Activated CD8-positive, alpha-beta memory T cell treated with anti-CD3 and anti-CD28 coated beads, Interleukin-2, amount 50 U/mL, for 1 hour (primary cell): ENCODE results near the gene EEF2K.
"Not testable (repeated sequence)": the region's sequence is repeated elsewhere in the genome, so short reads cannot be mapped to it uniquely, and the experiment has no call there.

Source experiments
- DNase-seq: peaks from one replicate; pipeline ENCODE4 v3.0.0-alpha.2; 2020; ENCODE audit errors: extremely low read depth

EEF2K gene

GRCh38 chr16:22206013-22206841, at the start of gene EEF2K:
EEF2K (plus strand) TSS chr16:22206278; CDS start chr16:22225730, 19,452 bp downstream.
- peak; percentile 51 for DNase-seq

GRCh38 chr16:22161401-22161800, 44.7 kb upstream of the EEF2K start:
- no peak for DNase-seq

- peak; percentile 3 for DNase-seq
Measured at GRCh38 chr16:22161999-22162655, 44.0 kb upstream of the EEF2K start, which contains the start of gene SDR42E2. SDR42E2 (plus strand) TSS chr16:22162506; CDS start chr16:22165583, 3,077 bp downstream.

DNA sequence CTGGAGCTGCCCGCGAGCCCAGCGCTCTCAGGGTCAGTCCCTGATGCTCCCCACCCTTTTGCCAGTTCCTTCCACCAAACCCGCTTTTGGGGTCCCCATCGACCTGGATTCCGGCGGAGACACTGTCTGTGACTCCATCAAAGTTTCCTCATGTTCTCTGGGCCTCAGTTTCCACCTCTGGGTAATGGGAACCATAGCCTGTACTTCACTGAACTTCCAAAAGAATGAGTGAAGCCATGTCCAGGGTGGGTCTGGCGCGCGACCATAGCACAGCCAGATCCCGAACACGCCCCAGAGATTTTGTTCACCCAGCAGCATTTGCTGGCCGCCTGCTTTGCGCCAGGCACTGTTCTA, 43.4 kb upstream of the EEF2K start:
- DNase-seq, result no peak

GRCh38 chr16:22163806-22164205, 42.3 kb upstream of the EEF2K start:
- DNase-seq, result no peak

DNA sequence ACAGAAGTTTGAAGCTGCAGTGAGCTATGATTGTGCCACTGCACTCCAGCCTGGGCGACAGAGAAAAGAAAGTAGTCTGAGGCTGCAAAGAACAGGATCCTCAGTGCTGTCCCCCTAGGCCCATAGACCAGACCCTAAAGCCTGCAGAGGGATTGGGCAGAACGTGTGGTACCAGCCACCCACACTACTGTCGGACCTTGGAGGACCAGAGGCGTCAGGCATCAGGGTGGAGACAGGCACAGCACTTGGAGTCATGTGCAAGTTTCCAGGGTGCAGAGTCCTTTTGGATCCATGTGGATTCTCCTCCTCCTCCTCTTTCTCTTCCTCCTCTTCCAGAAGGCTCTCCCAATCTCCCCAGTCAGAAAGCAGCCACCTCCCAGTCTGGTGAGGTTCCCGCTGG, 41.6 kb upstream of the EEF2K start:
- DNase-seq, result no peak

DNA sequence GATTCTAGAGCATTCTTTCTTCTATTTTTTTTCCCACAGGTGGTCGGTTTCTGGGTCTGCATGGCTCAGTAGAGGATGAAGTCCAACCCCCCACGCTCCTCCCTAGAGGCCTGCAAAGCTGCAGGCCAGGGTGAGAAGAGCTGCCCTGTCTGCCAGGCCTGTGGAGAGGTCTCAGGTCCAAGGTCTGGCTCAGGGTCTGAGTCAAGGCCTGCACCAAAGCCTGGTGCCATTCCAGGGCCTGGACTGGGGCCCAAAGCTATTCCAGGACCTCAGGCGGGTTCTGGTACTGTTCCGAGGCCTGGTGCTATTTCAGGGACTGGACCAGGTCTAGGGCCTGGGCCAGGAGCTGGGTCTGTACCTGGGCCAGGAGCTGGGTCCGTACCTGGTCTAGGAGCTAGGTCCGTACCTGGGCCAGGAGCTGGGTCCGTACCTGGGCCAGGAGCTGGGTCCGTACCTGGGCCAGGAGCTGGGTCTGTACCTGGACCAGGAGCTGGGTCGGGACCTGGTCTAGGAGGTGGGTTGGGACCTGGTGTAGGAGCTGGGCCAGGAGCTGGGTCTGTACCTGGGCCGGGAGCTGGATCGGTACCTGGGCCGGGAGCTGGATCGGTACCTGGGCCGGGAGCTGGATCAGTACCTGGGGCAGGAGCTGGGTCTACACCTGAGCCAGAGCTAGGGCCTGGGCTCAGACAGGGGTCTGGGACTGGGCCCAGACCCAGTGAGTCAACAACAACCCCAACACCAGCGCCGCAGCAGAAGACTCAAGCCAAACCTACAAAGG, 40.4 kb upstream of the EEF2K start:
- DNase-seq, result no peak

DNA sequence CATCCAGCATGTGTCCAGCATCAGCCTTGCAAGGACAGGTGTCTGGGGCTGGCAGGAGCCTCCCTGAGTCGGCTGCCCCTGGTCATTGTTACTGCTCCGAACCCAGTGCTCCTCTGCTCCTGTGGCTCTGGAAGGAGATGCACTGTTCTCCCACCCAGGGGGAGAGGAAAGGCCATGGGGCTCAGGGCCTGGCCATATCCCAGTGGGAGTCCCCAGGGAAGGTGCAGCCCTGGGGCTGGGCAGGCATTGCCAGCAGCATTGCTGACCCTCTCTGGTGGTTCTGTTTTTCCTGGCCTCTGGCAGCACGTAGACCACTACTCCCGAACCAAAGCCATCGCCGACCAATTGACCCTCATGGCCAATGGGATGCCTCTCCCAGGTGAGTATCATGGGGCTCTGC, 34.1 kb upstream of the EEF2K start:
- no peak for DNase-seq

- not testable (repeated sequence) for DNase-seq
Measured at GRCh38 chr16:22172642-22173041, 33.4 kb upstream of the EEF2K start.

GRCh38 chr16:22174642-22175041, 31.4 kb upstream of the EEF2K start:
- no peak for DNase-seq

GRCh38 chr16:22177968-22178930, 27.8 kb upstream of the EEF2K start:
- no peak for DNase-seq

DNA sequence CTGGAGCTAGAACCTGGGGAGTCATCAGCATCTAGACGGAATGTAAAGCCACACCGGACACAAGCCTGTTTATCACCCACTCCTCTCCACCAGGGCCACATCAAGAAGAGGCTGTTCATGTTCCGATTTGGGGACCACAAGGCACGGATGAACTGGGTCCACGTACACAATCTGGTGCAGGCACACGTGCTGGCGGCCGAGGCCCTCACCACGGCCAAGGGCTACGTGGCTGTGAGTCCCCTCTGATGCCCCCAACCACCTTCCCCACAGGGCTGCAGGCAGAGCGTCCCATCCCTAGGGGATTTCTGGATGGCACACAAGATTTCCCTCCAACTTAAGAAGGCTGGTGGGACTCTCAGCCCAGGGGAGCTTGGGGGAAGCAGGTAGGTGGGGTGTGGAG, 24.7 kb upstream of the EEF2K start:
- no peak for DNase-seq

- DNase-seq, result no peak
Measured at GRCh38 chr16:22181843-22182242, 24.2 kb upstream of the EEF2K start.

GRCh38 chr16:22183335-22183734, 22.7 kb upstream of the EEF2K start:
- DNase-seq, result no peak

DNA sequence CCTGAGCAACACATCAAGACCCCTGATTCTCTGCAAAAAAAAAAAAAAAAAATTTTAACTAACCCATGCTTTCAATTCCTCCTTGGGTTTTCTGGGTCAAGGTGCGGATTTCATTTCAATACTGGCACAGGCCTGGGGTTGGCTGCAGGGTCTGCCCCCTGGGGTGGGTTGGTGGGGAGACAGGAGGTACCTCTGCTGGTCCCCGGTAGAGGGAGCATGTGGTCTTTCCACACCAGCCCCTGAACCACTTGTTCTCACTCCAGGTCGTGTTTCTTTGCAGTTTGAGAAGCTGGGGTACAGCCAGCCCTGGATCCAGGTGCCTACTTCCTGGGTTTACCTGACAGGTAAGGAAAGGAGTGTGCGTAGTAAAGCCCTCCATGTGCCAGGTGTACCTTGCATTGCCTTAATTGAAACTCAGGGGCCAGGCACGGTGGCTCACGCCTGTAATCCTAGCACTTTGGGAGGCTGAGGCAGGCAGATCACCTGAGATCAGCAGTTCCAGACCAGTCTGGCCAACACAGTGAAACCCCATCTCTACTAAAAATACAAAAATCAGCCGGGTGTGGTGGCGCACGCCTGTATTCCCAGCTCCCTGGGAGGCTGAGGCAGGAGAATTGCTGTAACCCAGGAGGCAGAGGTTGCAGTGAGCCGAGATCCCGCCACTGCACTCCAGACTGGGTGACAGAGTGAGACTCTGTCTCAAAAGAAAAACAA, 22.0 kb upstream of the EEF2K start:
- DNase-seq, result no peak

- no peak for DNase-seq
Measured at GRCh38 chr16:22184615-22184968, 21.5 kb upstream of the EEF2K start.

DNA sequence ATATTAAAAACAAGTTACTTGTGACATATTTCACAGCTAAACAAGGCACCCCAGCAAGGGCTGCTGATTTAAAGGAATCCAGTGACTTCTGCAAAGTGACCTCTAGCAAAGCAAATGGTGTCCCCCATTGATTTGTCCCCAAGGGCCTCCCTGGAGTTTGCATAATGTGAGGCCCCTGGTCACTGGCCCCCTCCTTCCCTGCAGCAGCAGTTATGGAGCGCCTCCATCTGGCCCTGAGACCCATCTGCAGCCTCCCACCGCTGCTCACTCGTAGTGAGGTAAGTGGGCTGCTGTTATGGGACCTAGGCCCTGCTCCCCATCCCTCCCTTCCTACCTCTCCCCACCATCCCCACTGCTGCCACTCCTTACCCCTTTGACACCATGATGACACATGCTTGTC, 19.6 kb upstream of the EEF2K start:
- DNase-seq, result no peak

DNA sequence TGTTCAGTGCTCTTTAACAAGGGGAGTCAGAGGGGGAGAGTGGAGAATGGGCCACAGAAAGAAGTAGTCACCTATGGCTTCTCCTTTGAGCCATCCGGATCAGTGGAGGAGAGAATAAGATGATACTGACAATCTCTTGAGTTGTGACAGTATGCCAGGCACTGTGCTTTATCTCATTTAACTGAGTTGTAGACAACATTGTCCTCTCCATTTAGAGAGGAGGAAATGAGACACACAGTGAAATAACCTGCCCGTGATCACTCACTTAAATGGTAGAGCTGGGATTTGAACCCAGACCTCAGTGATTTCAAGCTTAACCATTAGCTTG, 17.8 kb upstream of the EEF2K start:
- no peak for DNase-seq

GRCh38 chr16:22188595-22189442, 17.3 kb upstream of the EEF2K start:
- no peak for DNase-seq

GRCh38 chr16:22189473-22190080, 16.5 kb upstream of the EEF2K start:
- DNase-seq, result no peak
